ENCODE results near the gene SPACDR. TPM values are rescaled to one million over a fixed set of nuclear protein-coding genes. Genes with fewer than 3 reads are reported as not detected.
A peak's percentile ranks its signal among the peaks of the same experiment; 100 is the strongest.

The SPACDR gene
- total and polyA plus RNA-seq, 9 of the 15 experiments (the other 6 are each of a cell fraction or from before 2014, with no cell fraction given) = 0.07 to 0.55 (median 0.14) TPM; not detected in 1

DNA sequence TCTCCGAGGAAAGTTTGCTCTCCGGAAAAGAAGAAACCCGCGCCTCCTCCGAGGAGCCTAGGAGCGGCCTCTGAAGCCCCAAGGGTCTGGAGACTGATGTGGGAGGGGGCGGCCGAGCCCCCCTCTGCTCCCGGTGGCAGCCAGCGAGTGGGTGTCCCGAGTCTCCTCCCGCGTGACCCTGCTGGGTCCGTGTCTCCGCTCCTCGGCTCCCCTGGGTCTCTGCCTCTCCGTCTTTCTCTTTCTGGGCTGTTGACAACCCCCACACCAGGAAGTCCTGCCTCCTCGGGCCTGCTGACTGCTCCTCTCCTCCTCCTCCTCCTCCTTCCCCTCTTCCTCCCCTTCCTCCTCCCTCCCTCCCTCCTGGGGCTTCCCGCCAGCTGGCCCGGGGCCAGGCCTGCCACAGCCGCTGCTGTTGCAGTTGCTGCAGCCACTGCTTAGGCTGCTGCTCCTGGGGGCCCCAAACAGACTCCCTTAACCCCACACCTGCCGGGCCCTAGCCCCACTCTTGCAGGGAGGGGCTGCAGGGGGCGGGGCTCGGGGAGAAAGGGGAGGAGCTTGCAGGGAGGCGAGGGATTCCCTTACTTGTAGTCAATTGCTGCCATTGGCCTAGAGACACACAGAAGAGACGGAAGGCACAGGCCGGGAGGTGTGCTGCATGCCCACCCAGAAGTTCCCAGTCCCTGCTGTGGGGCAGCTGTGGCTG, 15.0 kb upstream of the SPACDR start, which contains the start of gene TSC22D4 (continued):
- TF ChIP-seq ZZZ3 (IDR thresholded peaks at IDR 0.05) (no peak), HMG20B (CRISPR knock-in tag; IDR thresholded peaks at IDR 0.05) (no peak), GABPA (tag; conservative IDR thresholded peaks at IDR 0.05; ENCODE audit: low read depth) (peak; percentile 86), RNF219 (CRISPR knock-in tag; IDR thresholded peaks at IDR 0.05) (no peak), CHD4 (IDR thresholded peaks at IDR 0.05; ENCODE audit: insufficient read depth, insufficient replicate concordance, low read depth, low read length, poor library complexity, severe bottlenecking) (no peak), EP400 (IDR thresholded peaks at IDR 0.05) (peak; percentile 89), STAT6 (CRISPR knock-in tag; IDR thresholded peaks at IDR 0.05) (no peak), ZNF232 (CRISPR knock-in tag; IDR thresholded peaks at IDR 0.05) (no peak), ILF3 (IDR thresholded peaks at IDR 0.05; ENCODE audit: borderline replicate concordance) (no peak), HLTF (IDR thresholded peaks at IDR 0.05) (peak; percentile 98), THRAP3 (IDR thresholded peaks at IDR 0.05; ENCODE audit: borderline replicate concordance) (no peak), MCM3 (IDR thresholded peaks at IDR 0.05) (no peak), CBFA2T2 (conservative IDR thresholded peaks at IDR 0.05) (peak; percentile 45; the same call in 1 of the 2 replicates), SMAD1 (IDR thresholded peaks at IDR 0.05; ENCODE audit: low read depth, low read length, partially characterized antibody) (peak; percentile 98), ZNF140 (CRISPR knock-in tag; IDR thresholded peaks at IDR 0.05) (no peak), ZNF766 (CRISPR knock-in tag; conservative IDR thresholded peaks at IDR 0.05) (no peak), ZNF282 (CRISPR knock-in tag; IDR thresholded peaks at IDR 0.05) (no peak), POLR2A (conservative IDR thresholded peaks at IDR 0.05) (peak; percentile 88), ZNF717 (CRISPR knock-in tag; IDR thresholded peaks at IDR 0.05) (no peak), RFX7 (CRISPR knock-in tag; IDR thresholded peaks at IDR 0.05) (no peak), MAFK (IDR thresholded peaks at IDR 0.05; ENCODE audit: low read length) (no peak), NCOA4 (IDR thresholded peaks at IDR 0.05; ENCODE audit: partially characterized antibody) (no peak), CBFA2T3 (IDR thresholded peaks at IDR 0.05) (peak; percentile 75), TEAD4 (IDR thresholded peaks at IDR 0.05; ENCODE audit: low read length) (peak; percentile 50; the same call in 1 of the 2 replicates), TEAD4 (CRISPR knock-in tag; IDR thresholded peaks at IDR 0.05; ENCODE audit: borderline replicate concordance) (no peak), NRF1 (conservative IDR thresholded peaks at IDR 0.05 in 1 of 2, IDR thresholded peaks at IDR 0.05 in 1 of 2) (peak; percentile 16 to 24; a peak in 1 of 4 replicates), ZNF41 (CRISPR knock-in tag; conservative IDR thresholded peaks at IDR 0.05) (no peak), CBX5 (IDR thresholded peaks at IDR 0.05; ENCODE audit: borderline replicate concordance, low read depth) (no peak), ZBED1 (IDR thresholded peaks at IDR 0.05) (peak; percentile 71), MTA3 (IDR thresholded peaks at IDR 0.05; ENCODE audit: borderline replicate concordance) (peak; percentile 91)

Data from K562 (cell line).